HG03159 (cell line): ENCODE measurements around the gene SIK3.
A peak's percentile ranks its signal among the peaks of the same experiment; 100 is the strongest.
"Not testable (repeated sequence)": the region's sequence is repeated elsewhere in the genome, so short reads cannot be mapped to it uniquely, and the experiment has no call there.

ENCODE experiments used
- ATAC-seq: cut with Tn5 transposase; IDR thresholded peaks from one replicate; pipeline ENCODE4 v1.9.1; 2021; ENCODE audit warnings: mild to moderate bottlenecking, moderate library complexity; ENCODE audit not compliant: unreplicated experiment

SIK3 gene

GRCh38 chr11:117098269-117099232 is at the start of gene SIK3:
Gene SIK3 (minus strand): TSS chr11:117098428. CDS start chr11:117098415, 13 bp downstream.
- peak; percentile 79 for ATAC-seq

DNA sequence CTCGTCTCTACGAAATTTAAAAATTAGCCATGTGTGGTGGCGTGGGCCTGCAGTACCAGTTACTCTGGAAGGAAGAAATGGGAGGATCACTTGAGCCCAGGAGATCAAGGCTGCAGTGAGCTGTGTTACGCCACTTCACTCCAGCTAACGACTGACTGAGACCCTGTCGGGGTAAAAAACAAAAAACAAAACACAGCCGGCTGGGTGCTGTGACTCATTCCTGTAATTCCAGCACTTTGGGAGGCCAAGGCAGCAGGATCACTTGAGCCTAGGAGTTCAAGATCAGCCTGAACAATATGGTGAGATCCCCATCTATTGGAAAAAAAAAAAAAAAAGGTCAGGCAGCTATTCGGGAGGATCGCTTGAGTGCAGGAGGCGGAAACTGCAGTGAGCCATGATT is 48.3 kb upstream of the SIK3 start:
- no peak for ATAC-seq

DNA sequence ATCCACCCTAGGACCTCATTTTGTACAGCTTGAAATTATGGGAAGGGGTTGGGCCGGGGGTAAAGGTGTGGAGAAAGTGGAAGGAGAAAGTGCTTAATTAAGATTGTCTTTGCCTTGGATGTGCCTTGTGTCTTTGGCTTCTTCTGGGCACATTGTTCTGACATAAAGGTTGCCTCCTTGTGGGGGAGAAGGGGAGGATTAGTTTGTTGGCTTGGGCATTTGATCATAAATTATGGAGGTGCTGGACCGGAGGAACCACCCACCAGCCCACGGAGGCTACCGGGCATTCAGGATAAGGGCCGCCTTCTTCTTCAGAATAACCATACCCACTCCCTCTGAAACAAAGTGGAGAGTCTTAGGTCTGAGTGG is 47.1 kb upstream of the SIK3 start:
- no peak for ATAC-seq

- ATAC-seq, result peak; percentile 42
Observed at GRCh38 chr11:117144477-117145392, 46.5 kb upstream of the SIK3 start.

DNA sequence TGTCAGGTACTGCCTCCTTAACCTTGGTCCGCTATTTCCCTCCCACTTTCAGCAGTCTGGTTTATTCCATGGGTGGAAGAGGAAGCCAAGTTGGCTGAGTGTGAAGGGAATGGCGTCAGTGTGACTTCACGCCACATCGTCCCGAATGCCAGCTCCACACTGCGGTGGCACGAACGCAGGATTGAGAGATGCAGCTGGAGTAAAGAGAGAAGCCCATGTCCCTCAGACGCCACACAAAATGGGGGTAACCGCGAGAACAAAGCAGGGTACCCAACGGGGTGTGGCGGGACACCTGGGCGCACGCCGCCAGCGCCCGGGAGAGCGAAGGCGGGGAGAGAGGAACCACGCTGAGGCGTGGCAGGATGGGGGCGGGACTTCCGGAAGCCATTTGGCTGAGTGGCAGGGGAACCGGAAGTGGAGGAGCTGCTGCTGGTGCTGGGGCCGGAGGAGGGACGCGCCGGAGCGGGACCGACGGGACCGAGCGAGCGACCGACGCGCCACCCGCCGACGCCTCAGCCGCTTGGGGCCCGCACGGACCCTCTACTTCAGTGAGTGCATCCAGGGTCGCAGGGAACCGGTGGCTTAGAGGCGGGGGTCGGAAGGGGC is 45.7 kb upstream of the SIK3 start, which contains the start of gene PAFAH1B2:
TSS of gene PAFAH1B2 (plus strand) at position 417 of the 606 bp plus-strand sequence. CDS start 8,161 bp downstream, outside the sequence.
- ATAC-seq, result peak; percentile 93

DNA sequence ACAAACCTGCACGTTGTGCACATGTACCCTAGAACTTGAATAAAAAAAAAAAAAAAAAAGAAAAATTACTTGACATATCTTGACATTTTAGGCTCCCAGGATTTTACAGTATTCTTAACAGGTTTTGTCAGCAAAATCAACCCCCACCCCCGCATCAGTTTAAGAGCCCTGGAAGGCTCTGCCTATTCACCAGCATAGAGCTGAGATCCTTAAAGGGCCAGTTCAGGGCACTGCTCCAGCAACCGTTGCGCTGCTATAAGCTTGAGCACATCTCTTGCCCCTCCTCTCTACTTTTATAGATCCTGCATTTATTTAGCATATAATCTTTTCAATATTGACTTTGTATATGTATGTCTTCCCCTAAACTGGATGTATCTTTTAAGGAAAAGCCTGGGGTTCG is 45.2 kb upstream of the SIK3 start:
- no peak for ATAC-seq

DNA sequence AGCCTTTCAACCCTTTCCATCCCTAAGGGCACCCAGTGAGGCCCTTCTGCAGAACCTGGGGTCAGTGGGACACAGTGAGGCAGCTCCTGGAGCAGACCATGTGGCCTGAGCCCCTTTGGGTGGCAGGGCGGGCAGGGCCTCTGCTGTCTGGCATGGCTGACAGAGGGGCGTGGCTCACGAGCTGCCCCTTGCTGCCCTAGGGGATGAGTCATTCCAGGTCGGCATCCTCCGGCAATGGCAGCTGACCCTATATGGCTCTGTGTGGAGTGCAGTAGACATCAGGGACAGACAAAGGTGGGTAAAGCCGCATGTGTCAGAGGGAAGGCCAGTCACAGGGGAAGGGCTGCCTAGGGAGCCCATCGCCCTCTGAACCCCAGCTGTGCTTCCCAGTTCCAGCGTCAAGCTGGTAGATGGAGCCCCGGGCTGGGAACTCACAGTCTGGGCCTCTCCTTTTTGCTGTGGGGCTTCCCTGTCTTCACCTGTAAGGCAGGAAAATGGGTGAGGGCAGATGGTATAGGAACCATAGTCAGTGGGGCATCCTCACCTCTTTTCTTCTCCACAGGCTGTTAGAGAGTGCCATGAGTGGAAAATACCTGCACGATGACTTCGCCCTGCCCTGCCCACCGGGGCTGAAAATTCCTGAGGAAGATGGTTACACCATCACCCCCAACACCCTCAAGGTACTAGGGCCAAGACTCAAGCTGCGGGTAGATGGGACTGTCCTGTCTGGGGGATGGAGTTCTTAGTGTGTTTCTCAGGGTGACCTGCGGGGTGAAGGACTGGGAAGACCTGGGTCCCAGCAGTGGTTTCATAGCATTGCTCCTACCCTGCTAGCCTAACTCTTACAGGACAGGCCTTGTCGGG is 39.2 kb upstream of the SIK3 start:
- ATAC-seq, result not testable (repeated sequence)

- not testable (repeated sequence) for ATAC-seq
Observed at GRCh38 chr11:117134979-117135378, 36.8 kb upstream of the SIK3 start.

- no peak for ATAC-seq
Observed at GRCh38 chr11:117134431-117134830, 36.2 kb upstream of the SIK3 start.

DNA sequence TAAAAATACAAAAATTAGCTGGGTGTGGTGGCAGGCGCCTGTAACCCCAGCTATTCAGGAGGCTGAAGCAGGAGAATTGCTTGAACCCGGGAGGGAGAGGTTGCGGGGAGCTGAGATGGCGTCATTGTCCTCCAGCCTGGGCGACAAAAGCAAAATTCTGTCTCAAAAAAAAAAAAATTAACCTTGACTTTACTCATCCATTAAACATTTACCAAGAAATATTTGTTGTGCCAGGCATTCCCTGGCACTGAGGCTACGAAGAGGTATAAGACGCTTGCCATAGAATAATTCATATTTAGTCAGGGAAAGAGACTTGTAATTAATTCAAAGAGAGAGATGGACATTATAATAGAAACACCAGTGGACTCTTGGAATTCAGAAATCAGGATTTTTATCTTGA is 32.7 kb upstream of the SIK3 start:
- no peak for ATAC-seq

- not testable (repeated sequence) for ATAC-seq
Observed at GRCh38 chr11:117130396-117130795, 32.2 kb upstream of the SIK3 start.

GRCh38 chr11:117128289-117128688 is 30.1 kb upstream of the SIK3 start:
- no peak for ATAC-seq

GRCh38 chr11:117127171-117127901 is 29.1 kb upstream of the SIK3 start:
- ATAC-seq, result no peak

DNA sequence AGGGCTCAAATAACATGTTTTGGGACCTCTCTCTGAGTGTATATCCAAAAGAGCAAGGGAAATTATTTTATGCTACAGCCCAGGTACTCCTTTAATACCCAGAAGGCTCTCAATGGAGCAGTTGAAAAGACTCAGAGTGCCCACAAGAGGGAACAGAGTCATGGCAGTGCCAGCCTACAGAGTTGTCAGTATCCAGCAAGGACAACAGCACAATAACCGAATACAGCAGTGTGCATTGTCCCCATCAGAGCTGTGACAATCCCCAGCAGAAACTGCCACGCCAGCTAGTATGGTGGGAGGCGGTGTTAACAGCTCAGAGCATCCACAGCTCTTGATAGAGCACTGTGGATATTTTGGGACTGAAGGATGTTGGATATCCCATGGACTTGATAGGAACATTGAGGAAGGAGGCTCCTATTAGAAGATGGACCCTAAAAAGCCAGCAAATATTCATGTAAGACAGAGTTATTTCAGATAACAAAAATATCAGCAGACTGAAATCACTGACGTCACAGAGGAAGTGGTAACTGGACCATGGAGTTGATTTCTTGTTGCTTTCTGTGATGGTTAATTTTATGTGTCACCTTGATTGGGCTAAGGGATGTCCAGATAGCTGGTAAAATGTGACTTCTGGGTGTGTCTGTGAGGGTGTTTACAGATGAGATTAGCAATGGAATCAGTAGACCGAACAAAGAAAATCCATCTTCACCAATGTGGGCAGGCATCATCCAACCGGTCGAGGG is 28.2 kb upstream of the SIK3 start:
- ATAC-seq, result no peak

- ATAC-seq, result no peak
Observed at GRCh38 chr11:117122556-117122955, 24.3 kb upstream of the SIK3 start.

DNA sequence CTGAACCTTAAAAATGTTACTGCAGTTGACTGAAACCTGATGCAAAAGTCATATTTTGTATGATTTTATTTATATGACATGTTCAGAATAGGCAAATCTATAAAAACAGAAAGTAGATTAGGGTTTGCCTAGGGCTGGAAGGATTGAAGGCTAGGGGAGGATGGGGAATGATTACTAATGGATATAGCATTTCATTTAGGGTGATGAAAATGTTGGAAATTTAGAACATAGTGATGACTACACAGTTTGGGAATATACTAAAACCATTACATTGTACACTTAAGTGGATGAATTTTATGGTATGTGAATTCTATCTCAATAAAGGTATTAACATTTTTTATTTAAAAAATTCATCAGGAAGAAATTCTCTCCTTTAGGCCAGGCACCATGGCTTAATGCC is 22.9 kb upstream of the SIK3 start:
- no peak for ATAC-seq

DNA sequence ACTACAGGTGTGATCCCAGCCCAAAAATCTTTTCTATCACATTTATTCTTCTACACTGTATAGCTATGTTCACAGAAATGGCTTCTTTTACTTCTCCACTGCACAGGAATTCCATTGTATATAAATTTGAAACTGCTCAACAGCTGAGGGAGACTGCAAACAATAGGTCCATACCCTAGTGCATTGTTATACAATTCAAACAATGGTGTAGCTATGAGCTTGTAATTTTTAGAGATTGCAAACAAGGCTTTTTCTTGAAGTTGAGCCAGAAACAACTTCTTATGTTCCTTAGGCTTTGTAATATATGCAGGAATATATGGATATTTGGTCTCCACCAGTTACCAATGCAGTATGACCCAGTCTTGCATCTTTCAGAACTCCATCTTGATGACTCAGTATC is 19.5 kb upstream of the SIK3 start:
- ATAC-seq, result no peak

- ATAC-seq, result not testable (repeated sequence)
Observed at GRCh38 chr11:117112939-117113338, 14.7 kb upstream of the SIK3 start.

DNA sequence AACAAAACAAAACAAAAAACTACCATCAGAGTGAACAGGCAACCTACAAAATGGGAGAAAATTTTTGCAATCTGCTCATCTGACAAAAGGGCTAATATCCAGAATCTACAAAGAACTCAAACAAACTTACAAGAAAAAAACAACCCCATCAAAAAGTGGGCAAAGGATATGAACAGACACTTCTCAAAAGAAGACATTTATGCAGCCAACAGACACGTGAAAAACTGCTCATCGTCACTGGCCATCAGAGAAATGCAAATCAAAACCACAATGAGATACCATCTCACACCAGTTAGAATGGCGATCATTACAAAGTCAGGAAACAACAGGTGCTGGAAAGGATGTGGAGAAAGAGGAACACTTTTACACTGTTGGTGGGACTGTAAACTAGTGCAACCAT is 14.3 kb upstream of the SIK3 start:
- ATAC-seq, result not testable (repeated sequence)
